ENCODE measurements around the gene MACROD2.

Gene MACROD2

GRCh38 chr20:14599613-14600012, 604.3 kb downstream of the MACROD2 start:
- Histone ChIP-seq H3K4me3 (ENCODE audit: low read depth in 1 of 2, low read length in 2 of 2) (no peak overlapping the region), H3K27ac (ENCODE audit: low read length) (no peak overlapping the region), H3K36me3 (ENCODE audit: control insufficient read depth in 1 of 2, insufficient read depth in 2 of 2, low read length in 2 of 2) (no peaks in the 10 kb centered on the region), H3K27me3 (ENCODE audit: low read depth, low read length) (no peaks in the 10 kb centered on the region), H3K4me1 (ENCODE audit: control insufficient read depth in 1 of 2, insufficient read depth in 2 of 2, low read length in 2 of 2) (no peaks in the 10 kb centered on the region), H3K9me3 (ENCODE audit: control insufficient read depth in 1 of 2, low read length in 2 of 2) (no peaks in the 10 kb centered on the region)

GRCh38 chr20:14600527-14600926, 605.2 kb downstream of the MACROD2 start:
- no peaks in the 10 kb centered on the region for H3K4me1 ChIP-seq (ENCODE audit: control insufficient read depth in 1 of 2, insufficient read depth in 2 of 2, low read length in 2 of 2)
- no peak overlapping the region for H3K27ac ChIP-seq (ENCODE audit: low read length)
- H3K9me3 ChIP-seq (ENCODE audit: control insufficient read depth in 1 of 2, low read length in 2 of 2): no peaks in the 10 kb centered on the region
- H3K4me3 ChIP-seq (ENCODE audit: low read depth in 1 of 2, low read length in 2 of 2): no peak overlapping the region
- no peaks in the 10 kb centered on the region for H3K27me3 ChIP-seq (ENCODE audit: low read depth, low read length)
- no peaks in the 10 kb centered on the region for H3K36me3 ChIP-seq (ENCODE audit: control insufficient read depth in 1 of 2, insufficient read depth in 2 of 2, low read length in 2 of 2)

GRCh38 chr20:14604143-14604542, 608.8 kb downstream of the MACROD2 start:
- Histone ChIP-seq H3K36me3 (ENCODE audit: control insufficient read depth in 1 of 2, insufficient read depth in 2 of 2, low read length in 2 of 2) (no peaks in the 10 kb centered on the region), H3K27ac (ENCODE audit: low read length) (no peak overlapping the region), H3K27me3 (ENCODE audit: low read depth, low read length) (no peaks in the 10 kb centered on the region), H3K4me3 (ENCODE audit: low read depth in 1 of 2, low read length in 2 of 2) (no peak overlapping the region), H3K9me3 (ENCODE audit: control insufficient read depth in 1 of 2, low read length in 2 of 2) (no peaks in the 10 kb centered on the region), H3K4me1 (ENCODE audit: control insufficient read depth in 1 of 2, insufficient read depth in 2 of 2, low read length in 2 of 2) (no peaks in the 10 kb centered on the region)

- Histone ChIP-seq H3K4me1 (ENCODE audit: control insufficient read depth in 1 of 2, insufficient read depth in 2 of 2, low read length in 2 of 2) (no peaks in the 10 kb centered on the region), H3K27me3 (ENCODE audit: low read depth, low read length) (no peaks in the 10 kb centered on the region), H3K27ac (ENCODE audit: low read length) (no peak overlapping the region), H3K36me3 (ENCODE audit: control insufficient read depth in 1 of 2, insufficient read depth in 2 of 2, low read length in 2 of 2) (no peaks in the 10 kb centered on the region), H3K9me3 (ENCODE audit: control insufficient read depth in 1 of 2, low read length in 2 of 2) (no peaks in the 10 kb centered on the region), H3K4me3 (ENCODE audit: low read depth in 1 of 2, low read length in 2 of 2) (no peak overlapping the region)
Measured at GRCh38 chr20:14609328-14610221, 614.3 kb downstream of the MACROD2 start.

- H3K27ac ChIP-seq (ENCODE audit: low read length): no peak overlapping the region
- no peak overlapping the region for H3K4me3 ChIP-seq (ENCODE audit: low read depth in 1 of 2, low read length in 2 of 2)
- H3K4me1 ChIP-seq (ENCODE audit: control insufficient read depth in 1 of 2, insufficient read depth in 2 of 2, low read length in 2 of 2): no peaks in the 10 kb centered on the region
- no peaks in the 10 kb centered on the region for H3K27me3 ChIP-seq (ENCODE audit: low read depth, low read length)
- H3K36me3 ChIP-seq (ENCODE audit: control insufficient read depth in 1 of 2, insufficient read depth in 2 of 2, low read length in 2 of 2): no peaks in the 10 kb centered on the region
- H3K9me3 ChIP-seq (ENCODE audit: control insufficient read depth in 1 of 2, low read length in 2 of 2): no peaks in the 10 kb centered on the region
Measured at GRCh38 chr20:14611479-14611878, 616.2 kb downstream of the MACROD2 start.

- H3K4me3 ChIP-seq (ENCODE audit: low read depth in 1 of 2, low read length in 2 of 2): no peak overlapping the region
- no peaks in the 10 kb centered on the region for H3K36me3 ChIP-seq (ENCODE audit: control insufficient read depth in 1 of 2, insufficient read depth in 2 of 2, low read length in 2 of 2)
- H3K4me1 ChIP-seq (ENCODE audit: control insufficient read depth in 1 of 2, insufficient read depth in 2 of 2, low read length in 2 of 2): no peaks in the 10 kb centered on the region
- H3K27ac ChIP-seq (ENCODE audit: low read length): no peak overlapping the region
- H3K27me3 ChIP-seq (ENCODE audit: low read depth, low read length): no peaks in the 10 kb centered on the region
- H3K9me3 ChIP-seq (ENCODE audit: control insufficient read depth in 1 of 2, low read length in 2 of 2): no peaks in the 10 kb centered on the region
Measured at GRCh38 chr20:14612391-14612790, 617.1 kb downstream of the MACROD2 start.

- H3K27me3 ChIP-seq (ENCODE audit: low read depth, low read length): no peaks in the 10 kb centered on the region
- H3K9me3 ChIP-seq (ENCODE audit: control insufficient read depth in 1 of 2, low read length in 2 of 2): no peaks in the 10 kb centered on the region
- H3K36me3 ChIP-seq (ENCODE audit: control insufficient read depth in 1 of 2, insufficient read depth in 2 of 2, low read length in 2 of 2): no peaks in the 10 kb centered on the region
- H3K4me3 ChIP-seq (ENCODE audit: low read depth in 1 of 2, low read length in 2 of 2): no peak overlapping the region
- H3K27ac ChIP-seq (ENCODE audit: low read length): no peak overlapping the region
- H3K4me1 ChIP-seq (ENCODE audit: control insufficient read depth in 1 of 2, insufficient read depth in 2 of 2, low read length in 2 of 2): no peaks in the 10 kb centered on the region
Measured at GRCh38 chr20:14616003-14616402, 620.7 kb downstream of the MACROD2 start.

GRCh38 chr20:14617123-14617522, 621.8 kb downstream of the MACROD2 start:
- no peaks in the 10 kb centered on the region for H3K36me3 ChIP-seq (ENCODE audit: control insufficient read depth in 1 of 2, insufficient read depth in 2 of 2, low read length in 2 of 2)
- H3K4me3 ChIP-seq (ENCODE audit: low read depth in 1 of 2, low read length in 2 of 2): no peak overlapping the region
- no peaks in the 10 kb centered on the region for H3K9me3 ChIP-seq (ENCODE audit: control insufficient read depth in 1 of 2, low read length in 2 of 2)
- no peaks in the 10 kb centered on the region for H3K4me1 ChIP-seq (ENCODE audit: control insufficient read depth in 1 of 2, insufficient read depth in 2 of 2, low read length in 2 of 2)
- no peak overlapping the region for H3K27ac ChIP-seq (ENCODE audit: low read length)
- no peaks in the 10 kb centered on the region for H3K27me3 ChIP-seq (ENCODE audit: low read depth, low read length)

- Histone ChIP-seq H3K4me3 (ENCODE audit: low read depth in 1 of 2, low read length in 2 of 2) (no peak overlapping the region), H3K27me3 (ENCODE audit: low read depth, low read length) (no peaks in the 10 kb centered on the region), H3K9me3 (ENCODE audit: control insufficient read depth in 1 of 2, low read length in 2 of 2) (no peaks in the 10 kb centered on the region), H3K4me1 (ENCODE audit: control insufficient read depth in 1 of 2, insufficient read depth in 2 of 2, low read length in 2 of 2) (no peaks in the 10 kb centered on the region), H3K36me3 (ENCODE audit: control insufficient read depth in 1 of 2, insufficient read depth in 2 of 2, low read length in 2 of 2) (no peaks in the 10 kb centered on the region), H3K27ac (ENCODE audit: low read length) (no peak overlapping the region)
Measured at GRCh38 chr20:14619411-14619810, 624.1 kb downstream of the MACROD2 start.

- Histone ChIP-seq H3K27me3 (ENCODE audit: low read depth, low read length) (no peaks in the 10 kb centered on the region), H3K4me1 (ENCODE audit: control insufficient read depth in 1 of 2, insufficient read depth in 2 of 2, low read length in 2 of 2) (no peaks in the 10 kb centered on the region)
Measured at GRCh38 chr20:14622796-14623195, 627.5 kb downstream of the MACROD2 start.

GRCh38 chr20:14631011-14631410, 635.7 kb downstream of the MACROD2 start:
- Histone ChIP-seq H3K36me3 (ENCODE audit: control insufficient read depth in 1 of 2, insufficient read depth in 2 of 2, low read length in 2 of 2) (no peaks in the 10 kb centered on the region), H3K9me3 (ENCODE audit: control insufficient read depth in 1 of 2, low read length in 2 of 2) (no peaks in the 10 kb centered on the region), H3K27ac (ENCODE audit: low read length) (no peak overlapping the region), H3K4me3 (ENCODE audit: low read depth in 1 of 2, low read length in 2 of 2) (no peak overlapping the region), H3K27me3 (ENCODE audit: low read depth, low read length) (no peaks in the 10 kb centered on the region), H3K4me1 (ENCODE audit: control insufficient read depth in 1 of 2, insufficient read depth in 2 of 2, low read length in 2 of 2) (no peaks in the 10 kb centered on the region)

More at GRCh38 chr20:14622796-14623195, 627.5 kb downstream of the MACROD2 start:
- Histone ChIP-seq H3K9me3 (ENCODE audit: control insufficient read depth in 1 of 2, low read length in 2 of 2) (no peaks in the 10 kb centered on the region), H3K27ac (ENCODE audit: low read length) (no peak overlapping the region), H3K4me3 (ENCODE audit: low read depth in 1 of 2, low read length in 2 of 2) (no peak overlapping the region), H3K36me3 (ENCODE audit: control insufficient read depth in 1 of 2, insufficient read depth in 2 of 2, low read length in 2 of 2) (no peaks in the 10 kb centered on the region)

GRCh38 chr20:14632906-14633305, 637.6 kb downstream of the MACROD2 start:
- no peaks in the 10 kb centered on the region for H3K36me3 ChIP-seq (ENCODE audit: control insufficient read depth in 1 of 2, insufficient read depth in 2 of 2, low read length in 2 of 2)
- H3K27me3 ChIP-seq (ENCODE audit: low read depth, low read length): no peaks in the 10 kb centered on the region
- H3K27ac ChIP-seq (ENCODE audit: low read length): no peak overlapping the region
- H3K9me3 ChIP-seq (ENCODE audit: control insufficient read depth in 1 of 2, low read length in 2 of 2): no peaks in the 10 kb centered on the region
- H3K4me3 ChIP-seq (ENCODE audit: low read depth in 1 of 2, low read length in 2 of 2): no peak overlapping the region
- no peaks in the 10 kb centered on the region for H3K4me1 ChIP-seq (ENCODE audit: control insufficient read depth in 1 of 2, insufficient read depth in 2 of 2, low read length in 2 of 2)

Measured in muscle layer of duodenum (tissue), 2 donors.